HepG2 (cell line): ENCODE measurements around the gene LRBA. TPM values are rescaled to one million over a fixed set of nuclear protein-coding genes. Genes with fewer than 3 reads are reported as not detected.

Source experiments
- ATAC-seq: fragments of 200-7000 bp; cut with Tn5 transposase; 3 replicates; pipeline ENCODE4 v1.9.1; 2020; ENCODE audit warnings: mild to moderate bottlenecking, moderate library complexity
- BruUV-seq: library from RNA; stranded (reverse); fragments of 400-500 nt; replicated peaks from 2 replicates; lab custom pipeline; 2021; lab: Mats Ljungman, UMichigan
- CTCF ChIA-PET: fragments of 300-600 bp; formaldehyde crosslinking; extraction: SDS; loops from one replicate; lab custom pipeline; 2021; ENCODE audit warnings: low total read pairs, inconsistent platforms, low intra/inter-chr PET ratio; lab: Yijun Ruan, JAX
- POLR2A ChIA-PET: fragments of 350-600 bp; sonication (Branson Sonifier 250); formaldehyde crosslinking; loops from one replicate; lab custom pipeline; 2020; ENCODE audit warnings: antibody characterized with exemption, inconsistent platforms; lab: Yijun Ruan, JAX
- DNase-seq: peaks from one replicate; pipeline ENCODE4 v3.0.0-alpha.2; 2015; ENCODE audit warnings: low spot score
- FAIRE-seq: peaks from 3 replicates; lab custom pipeline; 2011; peaks lifted over from hg19 to GRCh38; lab: Jason Lieb, UNC
- H2AFZ ChIP-seq: one replicate; pipeline ENCODE4 v1.6.1; 2011; ENCODE audit warnings: low read length, inconsistent platforms
- H3K27ac ChIP-seq: fragments of 300-600 bp; 3 replicates; pipeline ENCODE4 v1.8.0; 2011; ENCODE audit warnings: mixed run types, mild to moderate bottlenecking, mixed read lengths, low read length, inconsistent platforms; ENCODE audit not compliant: insufficient read depth; ENCODE audit errors: extremely low read length
- H3K27me3 ChIP-seq, 2 experiments: fragments of 200-600 bp in 1 of 2; 2 replicates in 1 of 2; 3 replicates in 1 of 2; pipeline versions ENCODE4 v1.6.0 to v1.8.0; 2011; ENCODE audit warnings: low read length in 2 of 2, mild to moderate bottlenecking in 2 of 2, moderate library complexity in 2 of 2, inconsistent platforms in 1 of 2; ENCODE audit not compliant: insufficient read depth in 2 of 2, control insufficient read depth in 1 of 2
- H3K36me3 ChIP-seq, 2 experiments: fragments of 200-600 bp in 1 of 2; replicated peaks in 1 of 2; 2 replicates in 1 of 2; 3 replicates in 1 of 2; pipeline versions ENCODE4 v1.5.1 to v1.8.0; 2011; ENCODE audit warnings: low read length in 2 of 2, inconsistent platforms in 1 of 2; ENCODE audit not compliant: insufficient read depth in 2 of 2, control insufficient read depth in 1 of 2
- H3K4me1 ChIP-seq: 2 replicates; pipeline ENCODE4 v1.5.1; 2012; ENCODE audit warnings: low read length, inconsistent platforms; ENCODE audit not compliant: insufficient read depth
- H3K4me2 ChIP-seq: 2 replicates; pipeline ENCODE4 v1.6.0; 2011; ENCODE audit warnings: low read depth, low read length, inconsistent platforms
- H3K4me3 ChIP-seq, 3 experiments: fragments of 200-600 bp in 1 of 3; sonication (generic), shearing (Covaris generic) in 1 of 3; replicated peaks in 1 of 3; 2 replicates each; pipeline ENCODE4 v1.5.1; 2011 to 2016; ENCODE audit warnings: low read length in 3 of 3, inconsistent platforms in 2 of 3, low read depth in 2 of 3, mild to moderate bottlenecking in 2 of 3, control low read depth in 1 of 3, mixed read lengths in 1 of 3; ENCODE audit not compliant: insufficient read depth in 1 of 3
- H3K79me2 ChIP-seq: one replicate; pipeline ENCODE4 v1.6.1; 2011; ENCODE audit warnings: low read length, inconsistent platforms; ENCODE audit not compliant: insufficient read depth
- H3K9ac ChIP-seq: 2 replicates; pipeline ENCODE4 v1.6.0; 2011; ENCODE audit warnings: mild to moderate bottlenecking, low read depth, low read length, inconsistent platforms; ENCODE audit not compliant: insufficient read depth
- H3K9me3 ChIP-seq: 2 replicates; pipeline ENCODE4 v1.5.1; 2012; ENCODE audit warnings: mild to moderate bottlenecking, low read length
- H4K20me1 ChIP-seq: 2 replicates; pipeline ENCODE4 v1.6.0; 2011; ENCODE audit warnings: inconsistent platforms, mild to moderate bottlenecking, low read length, moderate library complexity; ENCODE audit not compliant: insufficient read depth
- DPF2 ChIP-seq: sonication (generic); formaldehyde crosslinking; IDR thresholded peaks from 2 replicates; pipeline ENCODE4 v1.4.0; 2020; ENCODE audit warnings: mild to moderate bottlenecking, low read depth, missing genetic modification reagents, borderline replicate concordance
- NPAS2 ChIP-seq: sonication (generic); formaldehyde crosslinking; IDR thresholded peaks from 2 replicates; pipeline ENCODE4 v1.8.0; 2022; ENCODE audit warnings: mild to moderate bottlenecking, missing genetic modification reagents, borderline replicate concordance
- RFXANK ChIP-seq: IDR thresholded peaks from 2 replicates; pipeline ENCODE4 v1.6.1; 2016
- TBX2 ChIP-seq: sonication (generic); formaldehyde crosslinking; IDR thresholded peaks from 2 replicates; pipeline ENCODE4 v1.5.0; 2020; ENCODE audit warnings: missing genetic modification reagents, mild to moderate bottlenecking, borderline replicate concordance
- ZBTB42 ChIP-seq: sonication (generic); formaldehyde crosslinking; IDR thresholded peaks from 2 replicates; pipeline ENCODE4 v1.5.0; 2020; ENCODE audit warnings: mild to moderate bottlenecking, missing genetic modification reagents
- ZNF260 ChIP-seq: sonication (generic); formaldehyde crosslinking; IDR thresholded peaks from 2 replicates; pipeline ENCODE4 v1.4.0; 2020; ENCODE audit warnings: missing genetic modification reagents, low read depth, mild to moderate bottlenecking, borderline replicate concordance
- ZNF446 ChIP-seq: sonication (generic); formaldehyde crosslinking; IDR thresholded peaks from 2 replicates; pipeline ENCODE4 v1.5.0; 2020; ENCODE audit warnings: mild to moderate bottlenecking, missing genetic modification reagents
- ZNF550 ChIP-seq: sonication (generic); formaldehyde crosslinking; IDR thresholded peaks from 2 replicates; pipeline ENCODE4 v1.4.0; 2020; ENCODE audit warnings: mild to moderate bottlenecking, missing genetic modification reagents, borderline replicate concordance
- in situ Hi-C: cut with HindIII; loops from 2 replicates; pipeline ENCODE4 v1.10.0; 2017; ENCODE audit warnings: low pct_unique_long_range_greater_than_20kb; ENCODE audit not compliant: extremely low pct_ligation_motif_present
- intact Hi-C: fragments of 100-400 bp; cut with micrococcal nuclease; formaldehyde crosslinking; loops from one replicate; pipeline ENCODE4 v1.10.0; 2022; ENCODE audit not compliant: unreplicated experiment
- polyA plus RNA-seq, 8 experiments: library from polyadenylated mRNA; depleted of rRNA in 3 of 8; stranded (reverse) in 7 of 8; unstranded in 1 of 8; fragments of >200 nt; fragmentation: Illumina TruSeq in 4 of 8; extraction: Trizol in 4 of 8; gene quantifications; 2 replicates each; pipeline versions ENCODE4 v1.2.1 to v1.2.3, GENCODE V29; 2011 to 2016; ENCODE audit warnings: low read depth in 4 of 8, missing spikeins in 1 of 8, mixed read lengths in 1 of 8; ENCODE audit not compliant: insufficient read depth in 1 of 8
- total RNA-seq, 5 experiments: library from RNA; depleted of rRNA; stranded (reverse); fragments of >200 nt; fragmentation: Illumina TruSeq; extraction: Trizol; gene quantifications; 2 replicates each; pipeline ENCODE4 v1.2.3, GENCODE V29; 2016; ENCODE audit warnings: low read depth in 1 of 5
- TF ChIP-seq, protein P1 (sequence below): sonication (generic); formaldehyde crosslinking; IDR thresholded peaks from 2 replicates; pipeline ENCODE4 v1.4.0; 2020; ENCODE audit warnings: missing genetic modification reagents
- TF ChIP-seq, protein P2 (sequence below): sonication (generic); formaldehyde crosslinking; IDR thresholded peaks from one replicate; pipeline ENCODE4 v1.5.1; 2020; ENCODE audit warnings: mild to moderate bottlenecking, missing genetic modification reagents; ENCODE audit errors: not compliant biosample characterization
- TF ChIP-seq, protein P3 (sequence below): sonication (generic); formaldehyde crosslinking; IDR thresholded peaks from 2 replicates; pipeline ENCODE4 v1.4.0; 2020; ENCODE audit warnings: mild to moderate bottlenecking, missing genetic modification reagents

The LRBA gene
- total and polyA plus RNA-seq, 2 of the 13 experiments (the other 11 are each of a cell fraction or from before 2014, with no cell fraction given), result 21.0 to 37.2 TPM

DNA sequence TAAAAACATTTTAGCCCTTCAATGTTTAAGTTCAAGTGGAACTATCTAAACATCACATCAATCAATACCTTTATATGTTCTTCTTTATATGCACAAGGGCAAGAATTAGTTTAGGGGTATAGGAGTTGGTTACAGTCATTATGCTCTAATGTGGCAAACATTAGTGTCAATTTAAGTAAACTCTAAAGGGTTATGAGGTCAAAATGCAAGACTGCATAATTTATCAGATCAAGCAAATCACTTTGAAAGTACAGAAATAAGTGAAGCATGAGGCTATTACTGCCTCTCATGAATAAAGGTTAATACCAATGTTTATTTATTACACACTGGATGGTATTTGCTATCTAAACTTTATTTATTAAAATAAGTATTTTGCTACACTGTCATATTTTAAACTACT lies 373.5 kb downstream of the LRBA start:
- H3K4me1 ChIP-seq, result no peaks in the 10 kb centered on the region
- H3K36me3 ChIP-seq, result no peaks in the 10 kb centered on the region
- H3K9ac ChIP-seq, result no peak overlapping the region
- DNase-seq (no peak), FAIRE-seq (no peak), ATAC-seq (no peak)
- H3K9me3 ChIP-seq, result no peaks in the 10 kb centered on the region
- no peaks in the 10 kb centered on the region for H3K27me3 ChIP-seq
- BruUV-seq, result no TSS peak
- POLR2A ChIA-PET, result no interaction called here
- H3K27ac ChIP-seq, result no peak overlapping the region
- in situ Hi-C loops, result no loop called here
- intact Hi-C loops, result no loop called here
- no peak overlapping the region for H3K4me3 ChIP-seq
- H3K79me2 ChIP-seq, result no peaks in the 10 kb centered on the region
- CTCF ChIA-PET, result no interaction called here
- H3K4me2 ChIP-seq, result no peak overlapping the region
- TF ChIP-seq, protein P1, sequence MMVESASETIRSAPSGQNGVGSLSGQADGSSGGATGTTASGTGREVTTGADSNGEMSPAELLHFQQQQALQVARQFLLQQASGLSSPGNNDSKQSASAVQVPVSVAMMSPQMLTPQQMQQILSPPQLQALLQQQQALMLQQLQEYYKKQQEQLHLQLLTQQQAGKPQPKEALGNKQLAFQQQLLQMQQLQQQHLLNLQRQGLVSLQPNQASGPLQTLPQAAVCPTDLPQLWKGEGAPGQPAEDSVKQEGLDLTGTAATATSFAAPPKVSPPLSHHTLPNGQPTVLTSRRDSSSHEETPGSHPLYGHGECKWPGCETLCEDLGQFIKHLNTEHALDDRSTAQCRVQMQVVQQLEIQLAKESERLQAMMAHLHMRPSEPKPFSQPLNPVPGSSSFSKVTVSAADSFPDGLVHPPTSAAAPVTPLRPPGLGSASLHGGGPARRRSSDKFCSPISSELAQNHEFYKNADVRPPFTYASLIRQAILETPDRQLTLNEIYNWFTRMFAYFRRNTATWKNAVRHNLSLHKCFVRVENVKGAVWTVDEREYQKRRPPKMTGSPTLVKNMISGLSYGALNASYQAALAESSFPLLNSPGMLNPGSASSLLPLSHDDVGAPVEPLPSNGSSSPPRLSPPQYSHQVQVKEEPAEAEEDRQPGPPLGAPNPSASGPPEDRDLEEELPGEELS (CRISPR knock-in tag), result no peak
- TF ChIP-seq RFXANK (CRISPR knock-in tag) (no peak), ZNF550 (CRISPR knock-in tag) (no peak), TBX2 (CRISPR knock-in tag) (no peak), ZNF260 (CRISPR knock-in tag) (no peak), ZBTB42 (no peak), NPAS2 (no peak), DPF2 (CRISPR knock-in tag) (no peak), ZNF446 (CRISPR knock-in tag) (no peak)
- TF ChIP-seq, protein P2, sequence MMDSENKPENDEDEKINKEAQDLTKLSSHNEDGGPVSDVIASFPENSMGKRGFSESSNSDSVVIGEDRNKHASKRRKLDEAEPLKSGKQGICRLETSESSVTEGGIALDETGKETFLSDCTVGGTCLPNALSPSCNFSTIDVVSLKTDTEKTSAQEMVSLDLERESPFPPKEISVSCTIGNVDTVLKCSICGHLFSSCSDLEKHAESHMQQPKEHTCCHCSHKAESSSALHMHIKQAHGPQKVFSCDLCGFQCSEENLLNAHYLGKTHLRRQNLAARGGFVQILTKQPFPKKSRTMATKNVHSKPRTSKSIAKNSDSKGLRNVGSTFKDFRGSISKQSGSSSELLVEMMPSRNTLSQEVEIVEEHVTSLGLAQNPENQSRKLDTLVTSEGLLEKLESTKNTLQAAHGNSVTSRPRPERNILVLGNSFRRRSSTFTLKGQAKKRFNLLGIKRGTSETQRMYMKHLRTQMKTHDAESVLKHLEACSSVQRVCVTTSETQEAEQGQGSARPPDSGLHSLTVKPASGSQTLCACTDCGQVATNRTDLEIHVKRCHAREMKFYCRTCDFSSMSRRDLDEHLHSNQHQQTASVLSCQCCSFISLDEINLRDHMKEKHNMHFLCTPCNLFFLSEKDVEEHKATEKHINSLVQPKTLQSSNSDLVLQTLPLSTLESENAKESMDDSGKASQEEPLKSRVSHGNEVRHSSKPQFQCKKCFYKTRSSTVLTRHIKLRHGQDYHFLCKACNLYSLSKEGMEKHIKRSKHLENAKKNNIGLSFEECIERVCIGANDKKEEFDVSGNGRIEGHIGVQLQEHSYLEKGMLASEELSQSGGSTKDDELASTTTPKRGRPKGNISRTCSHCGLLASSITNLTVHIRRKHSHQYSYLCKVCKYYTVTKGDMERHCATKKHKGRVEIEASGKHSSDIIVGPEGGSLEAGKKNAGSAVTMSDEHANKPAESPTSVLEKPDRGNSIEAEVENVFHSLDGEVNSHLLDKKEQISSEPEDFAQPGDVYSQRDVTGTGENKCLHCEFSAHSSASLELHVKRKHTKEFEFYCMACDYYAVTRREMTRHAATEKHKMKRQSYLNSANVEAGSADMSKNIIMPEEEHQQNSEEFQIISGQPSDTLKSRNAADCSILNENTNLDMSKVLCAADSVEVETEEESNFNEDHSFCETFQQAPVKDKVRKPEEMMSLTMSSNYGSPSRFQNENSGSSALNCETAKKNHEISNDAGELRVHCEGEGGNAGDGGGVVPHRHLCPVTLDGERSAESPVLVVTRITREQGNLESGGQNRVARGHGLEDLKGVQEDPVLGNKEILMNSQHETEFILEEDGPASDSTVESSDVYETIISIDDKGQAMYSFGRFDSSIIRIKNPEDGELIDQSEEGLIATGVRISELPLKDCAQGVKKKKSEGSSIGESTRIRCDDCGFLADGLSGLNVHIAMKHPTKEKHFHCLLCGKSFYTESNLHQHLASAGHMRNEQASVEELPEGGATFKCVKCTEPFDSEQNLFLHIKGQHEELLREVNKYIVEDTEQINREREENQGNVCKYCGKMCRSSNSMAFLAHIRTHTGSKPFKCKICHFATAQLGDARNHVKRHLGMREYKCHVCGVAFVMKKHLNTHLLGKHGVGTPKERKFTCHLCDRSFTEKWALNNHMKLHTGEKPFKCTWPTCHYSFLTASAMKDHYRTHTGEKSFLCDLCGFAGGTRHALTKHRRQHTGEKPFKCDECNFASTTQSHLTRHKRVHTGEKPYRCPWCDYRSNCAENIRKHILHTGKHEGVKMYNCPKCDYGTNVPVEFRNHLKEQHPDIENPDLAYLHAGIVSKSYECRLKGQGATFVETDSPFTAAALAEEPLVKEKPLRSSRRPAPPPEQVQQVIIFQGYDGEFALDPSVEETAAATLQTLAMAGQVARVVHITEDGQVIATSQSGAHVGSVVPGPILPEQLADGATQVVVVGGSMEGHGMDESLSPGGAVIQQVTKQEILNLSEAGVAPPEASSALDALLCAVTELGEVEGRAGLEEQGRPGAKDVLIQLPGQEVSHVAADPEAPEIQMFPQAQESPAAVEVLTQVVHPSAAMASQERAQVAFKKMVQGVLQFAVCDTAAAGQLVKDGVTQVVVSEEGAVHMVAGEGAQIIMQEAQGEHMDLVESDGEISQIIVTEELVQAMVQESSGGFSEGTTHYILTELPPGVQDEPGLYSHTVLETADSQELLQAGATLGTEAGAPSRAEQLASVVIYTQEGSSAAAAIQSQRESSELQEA, result no peak
- TF ChIP-seq, protein P3, sequence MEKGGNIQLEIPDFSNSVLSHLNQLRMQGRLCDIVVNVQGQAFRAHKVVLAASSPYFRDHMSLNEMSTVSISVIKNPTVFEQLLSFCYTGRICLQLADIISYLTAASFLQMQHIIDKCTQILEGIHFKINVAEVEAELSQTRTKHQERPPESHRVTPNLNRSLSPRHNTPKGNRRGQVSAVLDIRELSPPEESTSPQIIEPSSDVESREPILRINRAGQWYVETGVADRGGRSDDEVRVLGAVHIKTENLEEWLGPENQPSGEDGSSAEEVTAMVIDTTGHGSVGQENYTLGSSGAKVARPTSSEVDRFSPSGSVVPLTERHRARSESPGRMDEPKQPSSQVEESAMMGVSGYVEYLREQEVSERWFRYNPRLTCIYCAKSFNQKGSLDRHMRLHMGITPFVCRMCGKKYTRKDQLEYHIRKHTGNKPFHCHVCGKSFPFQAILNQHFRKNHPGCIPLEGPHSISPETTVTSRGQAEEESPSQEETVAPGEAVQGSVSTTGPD (CRISPR knock-in tag), result no peak
- H4K20me1 ChIP-seq, result no peaks in the 10 kb centered on the region; the same call in 1 of the 2 replicates
- no peak overlapping the region for H2AFZ ChIP-seq
